ENCODE results near the gene PARVG.

The PARVG gene

GRCh38 chr22:44247923-44248892 lies 67.5 kb downstream of the PARVG start:
- DNase-seq, result no peak

- DNase-seq, result no peak
Measured at GRCh38 chr22:44248926-44249325, 68.2 kb downstream of the PARVG start.

GRCh38 chr22:44249376-44250147 lies 68.8 kb downstream of the PARVG start:
- no peak for DNase-seq

- DNase-seq, result peak; percentile 6
Measured at GRCh38 chr22:44254811-44255210, 74.1 kb downstream of the PARVG start.

- peak; percentile 15 for DNase-seq
Measured at GRCh38 chr22:44256085-44256484, 75.4 kb downstream of the PARVG start.

GRCh38 chr22:44256556-44257485 lies 76.1 kb downstream of the PARVG start:
- peak; percentile 15 for DNase-seq
